ENCODE measurements around the gene ZSCAN31.
A peak's percentile ranks its signal among the peaks of the same experiment; 100 is the strongest.
"Not testable (repeated sequence)": the region's sequence is repeated elsewhere in the genome, so short reads cannot be mapped to it uniquely, and the experiment has no call there.

ZSCAN31 gene

DNA sequence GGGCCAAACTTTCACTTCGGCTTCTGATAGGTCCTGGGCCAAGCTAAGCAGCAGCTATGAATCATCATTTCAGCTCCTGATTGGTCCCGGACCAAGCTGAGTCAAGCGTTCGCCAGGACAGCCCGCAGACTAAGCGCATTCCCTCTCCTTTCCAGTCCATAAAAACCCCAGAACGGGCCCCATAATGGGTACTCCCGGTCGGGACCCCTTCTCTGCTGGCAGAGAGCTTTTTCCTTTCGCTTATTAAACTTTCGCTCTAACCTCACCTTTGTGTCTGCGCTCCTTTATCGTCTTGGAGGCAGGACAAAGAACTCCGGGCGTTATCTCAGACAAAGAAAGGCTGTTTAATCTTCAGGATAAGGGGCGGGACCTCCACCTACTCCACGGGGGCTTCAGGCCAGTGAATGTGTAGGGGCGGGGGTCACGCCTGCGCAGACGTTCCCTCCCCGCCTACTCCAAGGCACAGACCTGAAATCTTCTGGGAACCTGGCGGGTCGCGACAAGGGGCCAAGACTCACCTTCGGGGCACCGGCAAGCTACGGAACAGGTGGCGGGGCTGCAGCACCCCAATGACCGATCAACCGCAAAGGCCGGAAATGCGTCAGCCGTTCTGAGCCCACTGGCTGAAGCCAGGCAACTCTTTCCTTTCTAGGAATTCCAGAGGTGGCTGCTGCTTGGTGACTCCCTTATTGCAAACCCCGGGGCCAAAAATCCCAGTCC, at the start of gene ZSCAN31:
TSS of gene ZSCAN31 (minus strand) at position 585 of the 720 bp plus-strand sequence. CDS start 6,465 bp downstream, outside the sequence.
- peak; percentile 50 for DNase-seq

DNA sequence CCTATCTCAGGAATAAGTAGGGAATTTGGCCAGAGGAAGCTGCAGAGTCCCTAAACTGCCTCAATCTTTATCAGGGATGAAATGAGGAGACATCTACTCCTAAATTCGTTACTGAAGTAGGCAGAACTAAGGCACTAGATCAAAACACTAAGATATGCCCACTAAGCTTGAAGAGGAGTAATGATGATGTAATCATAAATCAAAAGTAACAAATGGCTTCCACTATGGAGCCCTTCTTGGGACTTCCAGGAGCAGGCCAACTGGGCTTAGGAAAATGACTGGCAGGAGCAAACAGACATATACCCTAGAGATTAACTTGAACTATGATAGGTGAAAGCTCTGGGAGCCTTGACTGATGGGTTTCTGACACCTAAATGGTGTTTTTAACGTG, 48.2 kb upstream of the ZSCAN31 start:
- no peak for DNase-seq

GRCh38 chr6:28383235-28384142, 47.5 kb upstream of the ZSCAN31 start:
- DNase-seq, result no peak

DNA sequence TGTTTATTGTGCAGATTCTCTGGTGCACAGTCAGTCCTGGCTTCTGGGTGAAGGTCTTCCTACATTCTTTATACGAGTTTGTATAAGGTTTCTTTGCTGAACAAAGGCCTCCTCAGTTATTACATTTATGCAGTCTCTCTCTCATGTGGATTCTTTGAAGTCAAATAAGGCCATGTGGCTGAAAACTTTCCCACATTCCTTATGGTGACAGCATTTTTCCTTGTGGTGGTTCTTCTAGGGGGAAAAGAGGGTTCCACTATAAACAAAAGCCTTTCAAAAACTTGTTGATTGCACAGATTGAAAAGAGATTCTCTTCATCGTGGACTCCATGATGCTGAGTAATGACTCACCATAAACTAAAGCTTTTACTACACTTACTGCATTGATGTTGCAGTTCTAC, 44.4 kb upstream of the ZSCAN31 start:
- DNase-seq, result no peak

DNA sequence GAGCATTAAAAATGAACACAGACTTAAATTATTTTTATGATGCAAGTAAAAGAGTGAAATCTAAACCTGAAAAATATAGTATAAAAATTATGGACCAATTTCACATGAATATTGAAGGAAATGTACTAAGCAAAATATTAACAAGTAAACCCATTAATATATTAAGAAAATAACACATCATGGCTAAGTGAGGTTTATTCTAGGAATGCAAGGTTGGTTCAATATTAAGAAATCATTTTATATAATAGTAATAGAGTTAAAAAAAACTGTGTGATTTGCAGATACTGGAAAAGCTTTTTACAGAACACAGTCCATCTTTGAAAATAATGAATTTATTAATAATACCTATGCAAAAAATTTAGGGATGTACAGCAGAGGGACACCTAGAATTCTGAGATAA, 42.7 kb upstream of the ZSCAN31 start:
- DNase-seq, result no peak

GRCh38 chr6:28377879-28378278, 41.9 kb upstream of the ZSCAN31 start:
- no peak for DNase-seq

GRCh38 chr6:28373925-28374324, 38.0 kb upstream of the ZSCAN31 start:
- DNase-seq, result no peak

DNA sequence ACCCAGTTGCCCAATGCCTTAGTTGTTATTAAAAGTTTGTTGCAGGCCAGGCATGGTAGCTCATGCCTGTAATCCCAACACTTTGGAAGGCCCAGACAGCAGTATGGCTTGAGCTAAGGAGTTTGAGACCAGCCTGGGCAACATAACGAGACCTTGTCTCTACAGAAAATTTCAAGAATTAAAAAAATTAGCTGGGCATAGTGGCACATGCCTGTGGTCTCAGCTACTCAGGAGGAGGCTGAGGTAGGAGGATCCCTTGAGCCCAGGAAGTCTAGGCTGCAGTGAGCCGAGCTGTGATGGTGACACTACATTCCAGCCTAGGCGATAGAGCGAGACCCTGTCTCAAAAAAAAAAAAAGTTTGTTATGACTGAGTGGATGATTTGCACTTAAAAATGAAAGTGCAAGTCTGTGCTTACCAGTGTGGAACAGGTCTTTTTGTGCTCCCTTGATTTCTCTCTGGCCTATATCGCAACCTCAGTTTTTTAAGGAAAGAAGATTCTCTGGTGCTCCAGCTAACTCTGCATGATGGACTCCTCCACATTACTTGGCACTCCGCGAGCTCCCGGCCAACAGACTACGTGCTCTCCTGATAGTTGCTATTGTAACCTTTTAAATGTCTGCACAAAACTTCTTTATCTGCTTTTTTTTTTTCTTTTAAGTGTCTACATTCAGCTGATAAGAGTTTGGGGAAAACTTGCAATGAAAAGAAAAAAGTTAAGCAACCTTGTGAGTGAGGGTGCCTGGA, 35.9 kb upstream of the ZSCAN31 start:
- no peak for DNase-seq

DNA sequence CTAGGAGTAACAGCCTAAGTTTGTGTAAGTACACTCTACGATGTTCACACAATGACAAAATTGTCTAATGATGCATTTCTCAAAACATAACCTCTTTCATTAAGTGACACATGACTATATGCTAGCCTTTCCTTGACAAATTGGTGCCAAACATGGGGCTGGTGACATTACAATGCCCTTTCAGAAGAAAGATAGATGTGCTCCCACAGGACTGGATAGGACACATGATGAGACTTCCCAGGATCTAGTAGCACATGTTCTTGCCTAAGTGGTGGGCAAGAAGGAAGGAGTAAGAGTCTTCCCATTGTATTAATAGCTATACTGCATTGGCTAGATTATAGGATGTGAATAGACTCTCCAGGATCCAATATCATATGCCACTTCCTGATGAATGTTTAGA, 35.3 kb upstream of the ZSCAN31 start:
- DNase-seq, result no peak

DNA sequence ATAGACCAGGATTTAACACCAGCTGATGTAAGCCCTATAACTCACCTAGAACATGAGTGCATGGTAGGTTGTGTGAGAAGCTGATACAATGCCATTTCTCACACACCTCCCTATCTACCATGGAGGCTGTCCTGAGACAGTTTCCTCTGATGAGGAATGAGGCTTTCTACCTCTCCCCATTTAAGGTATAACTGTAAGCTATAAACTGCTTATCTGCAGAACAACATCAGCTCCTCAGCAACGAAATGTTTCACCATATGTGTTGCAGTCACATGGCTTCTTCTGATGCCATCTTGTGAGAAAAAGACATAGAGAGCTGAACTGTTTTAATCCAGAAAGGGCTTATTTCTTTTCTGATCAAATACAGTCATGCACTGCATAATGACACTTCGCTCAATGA, 34.5 kb upstream of the ZSCAN31 start:
- DNase-seq, result no peak

DNA sequence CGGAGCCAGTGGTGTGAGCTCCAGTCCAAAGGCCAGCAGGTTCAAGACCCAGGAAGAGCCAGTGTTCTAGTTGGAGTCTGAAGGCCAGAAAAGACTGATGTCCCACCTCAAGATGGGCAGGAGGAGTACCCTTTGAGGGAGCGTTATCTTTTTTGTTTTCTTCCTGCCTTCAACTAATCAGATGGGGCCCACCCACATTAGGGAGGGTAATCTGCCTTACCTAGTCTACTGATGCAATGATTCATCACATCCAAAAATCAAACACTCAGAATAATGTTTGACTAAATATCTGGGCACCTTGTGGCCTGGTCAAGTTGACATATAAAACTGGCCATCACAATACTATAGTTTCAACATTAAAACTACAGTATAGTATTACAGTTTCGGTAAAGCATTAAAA, 33.5 kb upstream of the ZSCAN31 start:
- DNase-seq, result no peak

- no peak for DNase-seq
Measured at GRCh38 chr6:28368522-28368921, 32.6 kb upstream of the ZSCAN31 start.

DNA sequence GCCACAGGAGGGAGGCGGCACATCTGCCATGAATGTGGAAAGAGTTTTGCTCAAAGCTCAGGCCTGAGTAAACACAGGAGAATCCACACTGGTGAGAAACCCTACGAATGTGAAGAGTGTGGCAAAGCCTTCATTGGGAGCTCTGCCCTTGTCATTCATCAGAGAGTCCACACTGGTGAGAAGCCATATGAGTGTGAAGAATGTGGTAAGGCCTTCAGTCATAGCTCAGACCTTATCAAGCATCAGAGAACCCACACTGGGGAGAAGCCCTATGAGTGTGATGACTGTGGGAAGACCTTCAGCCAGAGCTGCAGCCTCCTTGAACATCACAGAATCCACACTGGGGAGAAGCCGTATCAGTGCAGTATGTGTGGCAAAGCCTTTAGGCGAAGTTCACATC, 29.6 kb upstream of the ZSCAN31 start:
- DNase-seq, result not testable (repeated sequence)

GRCh38 chr6:28360961-28361360, 25.0 kb upstream of the ZSCAN31 start:
- no peak for DNase-seq

GRCh38 chr6:28359562-28359961, 23.6 kb upstream of the ZSCAN31 start:
- not testable (repeated sequence) for DNase-seq

DNA sequence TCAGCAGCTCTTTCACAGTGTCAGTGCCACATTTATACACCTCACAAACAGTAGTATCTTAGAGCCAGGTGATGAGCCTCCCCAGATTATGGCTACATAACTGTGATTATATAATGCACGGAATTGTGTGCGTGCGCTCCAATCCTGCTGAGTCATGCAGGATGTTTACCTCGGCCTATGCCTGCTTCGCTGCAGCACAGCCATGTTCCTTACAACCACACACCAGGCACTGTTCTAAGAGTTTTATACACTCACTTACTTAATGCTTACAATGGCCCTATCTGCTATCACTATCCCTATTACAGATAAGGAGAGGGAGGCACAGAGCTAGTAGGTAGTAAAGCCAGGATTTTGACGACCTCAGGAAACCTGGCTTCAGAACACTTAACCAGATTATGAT, 21.1 kb upstream of the ZSCAN31 start:
- no peak for DNase-seq

DNA sequence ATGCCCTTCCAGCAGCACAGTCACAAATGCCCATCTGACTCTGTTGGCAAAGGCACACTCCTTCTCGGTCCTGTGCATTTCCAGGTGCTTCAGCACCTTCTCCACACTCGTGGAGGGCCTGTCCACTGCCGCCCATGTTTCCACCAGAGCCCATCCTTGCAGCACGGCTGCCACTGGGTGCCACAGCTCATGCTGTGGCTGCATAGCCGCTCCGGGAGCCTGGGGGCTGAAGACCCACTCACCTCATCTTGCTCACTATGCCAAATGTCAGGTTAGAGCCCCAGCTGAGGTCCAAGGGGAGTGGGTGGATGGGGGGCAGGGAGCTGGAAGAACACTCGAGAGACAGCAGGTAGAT, 20.7 kb upstream of the ZSCAN31 start:
- DNase-seq, result no peak

- DNase-seq, result peak; percentile 31
Measured at GRCh38 chr6:28355743-28356665, 20.1 kb upstream of the ZSCAN31 start.

DNA sequence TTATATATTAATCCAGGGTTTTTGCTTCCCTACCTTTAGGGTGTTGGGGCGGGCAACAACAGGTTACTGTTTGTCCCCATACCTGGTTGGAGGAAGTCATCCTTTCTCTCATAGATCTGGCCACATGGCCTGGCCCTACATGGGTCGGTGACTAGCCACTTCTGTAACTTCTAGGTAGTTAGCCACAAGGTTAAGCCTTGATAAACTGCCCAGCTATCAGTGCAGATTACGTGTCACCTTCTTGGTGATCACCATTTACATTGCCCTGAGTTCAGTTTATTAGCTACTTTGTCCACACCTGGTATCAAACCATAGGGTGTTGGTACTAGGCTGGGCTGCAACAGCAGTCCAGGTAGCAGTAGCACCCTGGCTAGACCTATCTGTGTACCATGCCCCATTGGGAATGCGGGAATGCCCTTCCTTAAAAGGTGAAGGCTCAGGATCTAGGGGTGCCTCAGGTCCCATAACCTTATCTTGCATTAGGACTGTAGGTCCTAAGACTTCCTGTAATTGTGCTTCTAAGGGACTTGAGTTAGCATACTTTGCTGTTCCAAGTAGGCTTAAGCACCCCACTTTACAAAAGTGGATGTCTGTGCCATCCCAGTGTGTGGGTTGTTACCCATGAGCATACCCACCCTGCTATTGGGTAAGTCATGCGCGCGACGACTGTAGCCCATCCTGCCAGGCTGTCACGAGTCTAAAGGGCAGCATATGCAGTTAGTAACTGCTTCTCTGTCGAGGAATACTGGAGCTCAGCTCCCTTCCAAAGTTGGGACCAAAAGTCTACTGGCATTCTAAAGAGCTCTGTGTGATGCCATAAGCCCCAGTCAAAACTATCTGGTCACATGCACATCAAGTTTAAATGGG, 19.0 kb upstream of the ZSCAN31 start:
- no peak for DNase-seq

GRCh38 chr6:28353981-28354676, 18.2 kb upstream of the ZSCAN31 start:
- DNase-seq, result no peak

- no peak for DNase-seq
Measured at GRCh38 chr6:28353356-28353755, 17.4 kb upstream of the ZSCAN31 start.

Measured in NCI-H2171 (cell line).